ENCODE measurements around the gene MRPL52. TPM values are rescaled to one million over a fixed set of nuclear protein-coding genes. Genes with fewer than 3 reads are reported as not detected.

The MRPL52 gene
- total RNA-seq, 4 donors from 2014 or later: 30.3 to 114 (median 52.9) TPM

DNA sequence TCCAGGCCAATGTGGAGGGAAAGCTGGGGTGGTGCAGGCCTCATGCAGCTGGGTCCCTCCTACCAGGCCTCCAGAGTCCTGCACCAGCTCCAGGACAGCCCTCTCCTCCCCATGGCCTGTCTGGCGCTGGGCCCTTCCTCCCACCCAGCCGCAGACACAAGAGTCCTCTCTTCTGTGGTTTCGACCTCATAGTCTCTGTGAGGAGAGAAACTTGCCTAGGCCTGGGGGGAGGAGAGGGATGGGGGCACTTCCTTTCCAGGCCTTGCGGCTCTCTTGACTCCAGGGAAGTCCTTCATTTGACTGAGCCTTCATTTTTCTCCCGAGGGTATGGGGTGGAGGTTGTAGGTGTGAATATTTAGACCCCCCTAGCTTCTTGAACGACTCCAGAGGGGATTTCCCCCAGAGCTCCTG, 8.9 kb downstream of the MRPL52 start:
- peaks cover 0 to 29% (median 4%) of the 10 kb centered on the region in 4 donors for H3K4me1 ChIP-seq
- DNase-seq: peak in 1 of 3 donors; percentile 50
- peaks cover 0 to 34% (median 0%) of the 10 kb centered on the region in 3 donors for H3K36me3 ChIP-seq
- H3K4me3 ChIP-seq: peak overlapping the region; percentile 46 to 86 (median 72)
- H3K27ac ChIP-seq: peak overlapping the region; percentile 74 to 94 (median 88)
- H3K9me3 ChIP-seq: no peaks in the 10 kb centered on the region
- no peaks in the 10 kb centered on the region for H3K27me3 ChIP-seq
- TF ChIP-seq CTCF (IDR thresholded peaks at IDR 0.05): no peak
- TF ChIP-seq POLR2A (IDR thresholded peaks at IDR 0.05): no peak

DNA sequence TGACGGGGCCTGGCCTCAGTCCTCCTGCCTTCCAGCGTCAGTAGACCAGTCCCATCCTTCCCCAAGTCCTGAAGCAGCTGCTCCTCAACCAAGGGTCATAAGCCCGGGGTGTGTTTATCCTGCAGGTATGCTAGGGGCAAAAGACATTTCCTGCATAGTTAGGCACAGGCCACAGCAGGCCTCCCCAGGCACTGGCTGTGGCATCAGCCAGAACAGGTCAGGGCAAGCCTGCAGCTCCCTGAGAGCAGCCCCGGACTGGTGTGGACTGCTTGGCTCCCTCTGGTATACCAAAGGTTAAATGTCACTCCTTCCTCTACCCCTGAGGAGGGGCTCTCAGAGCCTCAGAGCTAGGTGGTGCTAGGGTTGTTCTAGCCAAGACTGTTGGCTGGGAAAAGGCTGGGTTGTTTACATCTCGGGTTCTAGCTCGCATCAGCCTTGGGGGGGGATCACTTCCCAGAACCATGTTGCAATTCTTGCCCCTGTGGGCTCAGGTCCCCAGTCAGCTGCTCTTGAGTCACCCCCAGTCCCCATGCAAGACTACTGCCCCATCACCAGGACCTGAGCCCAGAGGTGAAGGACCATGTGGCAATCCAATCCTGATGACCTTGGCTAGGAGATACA, 9.6 kb downstream of the MRPL52 start:
- peaks cover 0 to 29% (median 4%) of the 10 kb centered on the region in 4 donors for H3K4me1 ChIP-seq
- H3K9me3 ChIP-seq: no peaks in the 10 kb centered on the region
- no peaks in the 10 kb centered on the region for H3K27me3 ChIP-seq
- peak overlapping the region; percentile 46 to 86 (median 72) for H3K4me3 ChIP-seq
- TF ChIP-seq POLR2A (IDR thresholded peaks at IDR 0.05): peak in 1 of 2 donors; percentile 20
- no peak for TF ChIP-seq CTCF (IDR thresholded peaks at IDR 0.05)
- peak in 2 of 3 donors; percentile 47 to 65 for DNase-seq
- H3K36me3 ChIP-seq: peaks cover 0 to 34% (median 0%) of the 10 kb centered on the region in 3 donors
- peak overlapping the region; percentile 74 to 94 (median 88) for H3K27ac ChIP-seq

DNA sequence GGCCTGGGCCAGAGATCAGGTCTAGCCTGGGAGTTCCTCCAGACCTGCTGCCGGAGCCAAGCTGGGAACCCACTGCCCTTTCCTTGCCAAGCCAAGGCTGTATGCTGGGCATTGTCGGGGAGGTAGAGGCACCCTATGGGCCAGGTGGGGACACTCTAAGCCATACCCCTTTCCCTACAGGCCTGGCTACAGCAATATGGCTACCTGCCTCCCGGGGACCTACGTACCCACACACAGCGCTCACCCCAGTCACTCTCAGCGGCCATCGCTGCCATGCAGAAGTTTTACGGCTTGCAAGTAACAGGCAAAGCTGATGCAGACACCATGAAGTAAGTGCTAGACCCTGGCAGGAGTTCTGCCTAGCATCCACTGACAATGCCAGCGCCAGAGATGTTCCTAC, 11.6 kb downstream of the MRPL52 start:
- peak in 1 of 3 donors; percentile 21 for DNase-seq
- peak overlapping the region in 1 of 4 donors; percentile 25 for H3K27ac ChIP-seq
- no peak overlapping the region for H3K4me3 ChIP-seq
- H3K27me3 ChIP-seq: no peaks in the 10 kb centered on the region
- H3K4me1 ChIP-seq: peaks cover 0 to 37% (median 4%) of the 10 kb centered on the region in 4 donors
- no peak for TF ChIP-seq CTCF (IDR thresholded peaks at IDR 0.05)
- no peak for TF ChIP-seq POLR2A (IDR thresholded peaks at IDR 0.05)
- H3K36me3 ChIP-seq: peaks cover 0 to 53% (median 0%) of the 10 kb centered on the region in 3 donors
- no peaks in the 10 kb centered on the region for H3K9me3 ChIP-seq

DNA sequence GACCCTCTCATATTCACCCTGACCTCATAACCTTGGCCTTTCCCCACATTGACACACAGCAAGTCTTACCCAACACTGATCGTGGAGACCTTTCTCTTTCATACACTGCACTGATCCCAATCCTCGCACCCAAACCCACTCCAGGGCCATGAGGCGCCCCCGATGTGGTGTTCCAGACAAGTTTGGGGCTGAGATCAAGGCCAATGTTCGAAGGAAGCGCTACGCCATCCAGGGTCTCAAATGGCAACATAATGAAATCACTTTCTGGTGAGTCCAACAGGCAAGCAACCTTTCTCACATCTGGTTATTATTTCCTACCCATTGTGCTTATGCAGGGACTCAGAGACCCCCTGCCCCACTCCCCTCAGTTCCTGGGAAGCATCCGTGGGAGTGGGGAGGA, 12.1 kb downstream of the MRPL52 start:
- H3K36me3 ChIP-seq: peaks cover 0 to 56% (median 0%) of the 10 kb centered on the region in 3 donors
- DNase-seq: peak in 1 of 3 donors; percentile 35
- TF ChIP-seq POLR2A (IDR thresholded peaks at IDR 0.05) (no peak), CTCF (IDR thresholded peaks at IDR 0.05) (no peak)

DNA sequence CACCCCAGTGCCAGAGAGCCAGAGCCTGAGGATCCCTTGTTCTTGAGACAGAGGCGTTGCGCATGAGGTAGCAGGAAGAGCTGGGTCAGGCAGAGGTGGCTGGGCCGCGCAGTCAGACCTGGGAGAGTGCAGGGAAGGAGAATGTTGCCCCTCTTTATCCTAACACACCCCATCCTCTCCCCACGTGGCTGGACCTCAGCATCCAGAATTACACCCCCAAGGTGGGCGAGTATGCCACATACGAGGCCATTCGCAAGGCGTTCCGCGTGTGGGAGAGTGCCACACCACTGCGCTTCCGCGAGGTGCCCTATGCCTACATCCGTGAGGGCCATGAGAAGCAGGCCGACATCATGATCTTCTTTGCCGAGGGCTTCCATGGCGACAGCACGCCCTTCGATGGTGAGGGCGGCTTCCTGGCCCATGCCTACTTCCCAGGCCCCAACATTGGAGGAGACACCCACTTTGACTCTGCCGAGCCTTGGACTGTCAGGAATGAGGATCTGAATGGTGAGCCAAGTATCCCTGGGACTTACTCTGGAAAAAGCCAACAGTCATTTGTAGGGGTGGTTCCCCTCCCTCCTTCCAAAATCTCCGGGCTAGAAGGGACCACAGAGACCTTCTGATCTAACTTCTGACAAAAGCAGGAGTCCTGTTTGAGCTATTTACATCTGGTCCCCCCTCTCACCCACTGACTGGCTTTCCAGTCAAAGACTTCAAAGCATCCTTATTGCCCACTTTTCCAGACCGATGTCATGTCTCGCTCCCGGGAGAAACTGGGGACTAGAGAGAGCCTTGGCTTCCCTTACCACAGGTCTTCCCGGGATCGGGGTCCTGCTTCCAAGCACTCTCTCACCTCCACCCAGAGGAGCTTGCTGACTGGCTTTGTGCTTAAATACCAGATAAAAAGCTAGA, 12.8 kb downstream of the MRPL52 start:
- Histone ChIP-seq H3K4me1 (peaks cover 0 to 48% (median 4%) of the 10 kb centered on the region in 4 donors), H3K36me3 (peaks cover 0 to 56% (median 0%) of the 10 kb centered on the region in 3 donors), H3K4me3 (no peak overlapping the region), H3K27me3 (no peaks in the 10 kb centered on the region), H3K27ac (no peak overlapping the region), H3K9me3 (no peaks in the 10 kb centered on the region)
- DNase-seq: peak in 1 of 3 donors; percentile 43
- no peak for TF ChIP-seq CTCF (IDR thresholded peaks at IDR 0.05)
- no peak for TF ChIP-seq POLR2A (IDR thresholded peaks at IDR 0.05)

More for the DNA sequence above, 12.1 kb downstream of the MRPL52 start:
- H3K27ac ChIP-seq: peak overlapping the region in 1 of 4 donors; percentile 25
- H3K4me3 ChIP-seq: no peak overlapping the region
- H3K27me3 ChIP-seq: no peaks in the 10 kb centered on the region
- H3K9me3 ChIP-seq: no peaks in the 10 kb centered on the region
- peaks cover 0 to 41% (median 4%) of the 10 kb centered on the region in 4 donors for H3K4me1 ChIP-seq

Data from Peyer's patch (tissue), 4 donors.